GM21423 (cell line): Measurements from ENCODE around the gene CEPT1.

Experiments
- ATAC-seq: cut with Tn5 transposase; IDR thresholded peaks from one replicate; pipeline ENCODE4 v1.9.1; 2021; ENCODE audit warnings: mild to moderate bottlenecking, moderate library complexity; ENCODE audit not compliant: unreplicated experiment

CEPT1 gene

GRCh38 chr1:111225717-111226400 lies 85.8 kb downstream of the CEPT1 start:
- no peak for ATAC-seq

GRCh38 chr1:111227434-111227833 lies 87.4 kb downstream of the CEPT1 start, which contains the start of gene CHI3L2:
Gene CHI3L2 (plus strand): TSS chr1:111227713. CDS start chr1:111227730, 17 bp downstream.
- ATAC-seq = no peak

DNA sequence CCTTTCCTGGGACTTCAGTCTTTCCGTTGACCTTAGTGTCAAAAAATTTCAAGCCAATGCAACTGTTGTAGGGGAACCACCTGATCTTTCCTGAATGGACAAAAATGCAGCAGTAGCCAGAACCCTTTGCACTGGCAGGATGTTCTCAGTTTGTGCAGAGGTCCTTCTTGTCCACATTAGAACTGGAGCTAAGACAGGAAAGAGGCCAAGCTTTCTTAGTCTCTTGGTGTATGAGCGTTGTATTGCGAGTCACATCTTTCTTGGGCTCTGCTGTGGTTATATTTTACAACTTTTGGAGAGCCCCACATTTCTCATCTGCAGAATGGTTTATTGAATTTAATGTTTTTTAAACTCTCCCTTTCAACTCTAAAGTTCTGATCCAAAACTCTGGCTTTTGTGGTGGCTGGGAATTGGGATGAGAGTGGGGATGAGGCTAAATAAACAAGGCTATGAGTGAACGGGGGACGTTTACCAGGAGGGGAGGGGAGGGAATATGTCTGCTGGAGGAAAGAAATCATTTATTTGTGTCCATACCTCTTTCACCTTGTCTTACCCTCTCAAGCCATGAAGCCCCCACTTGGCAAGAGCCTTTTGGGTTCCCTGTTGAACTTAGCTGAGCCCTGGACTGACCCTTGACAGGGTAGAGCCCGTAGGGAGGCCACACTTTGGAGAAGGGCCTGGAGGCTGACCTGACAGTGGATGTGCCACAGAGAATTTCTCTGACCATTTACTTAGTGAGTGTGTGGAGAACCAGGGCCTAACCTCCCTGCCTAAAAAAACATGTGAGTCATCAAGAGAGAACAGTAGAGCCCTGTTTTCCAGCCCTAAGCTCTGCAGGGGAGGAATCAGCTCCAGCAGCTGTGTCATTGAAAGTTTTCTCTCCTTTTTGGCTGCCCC lies 88.1 kb downstream of the CEPT1 start:
- ATAC-seq = no peak

DNA sequence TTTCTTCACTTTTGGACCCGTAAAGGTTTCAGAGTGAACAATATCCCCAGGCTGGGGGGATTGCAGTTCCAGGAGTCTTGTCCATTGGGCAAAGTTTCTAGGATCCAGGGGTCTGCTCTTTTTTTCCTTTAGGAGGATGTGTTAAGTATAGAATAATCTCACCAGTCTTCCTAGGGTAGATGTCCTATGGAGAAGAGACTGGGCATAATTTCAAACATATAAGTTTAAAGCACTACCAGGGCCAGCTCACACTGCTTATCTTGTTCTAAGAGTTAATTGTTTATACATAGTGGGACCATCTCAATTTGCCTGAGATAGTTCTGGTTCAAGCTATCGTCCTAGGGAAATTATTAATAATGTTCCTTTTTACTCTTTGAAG lies 88.7 kb downstream of the CEPT1 start:
- ATAC-seq = no peak

- no peak for ATAC-seq
Observed at GRCh38 chr1:111232134-111232533, 92.1 kb downstream of the CEPT1 start.

GRCh38 chr1:111234258-111234657 lies 94.2 kb downstream of the CEPT1 start:
- ATAC-seq = no peak
